Caco-2 (cell line): ENCODE measurements around the gene ATF6. TPM values are rescaled to one million over a fixed set of nuclear protein-coding genes. Genes with fewer than 3 reads are reported as not detected.

ENCODE experiments used
- BruUV-seq: library from RNA; stranded (reverse); fragments of 400-500 nt; replicated peaks from 2 replicates; lab custom pipeline; 2021; lab: Mats Ljungman, UMichigan
- CTCF ChIA-PET: fragments of 300-600 bp; sonication (Branson Sonifier 250); formaldehyde crosslinking; loops from one replicate; lab custom pipeline; 2022; ENCODE audit warnings: antibody characterized with exemption; lab: Charles Lee
- POLR2A ChIA-PET: fragments of 300-600 bp; sonication (Branson Sonifier 250); formaldehyde crosslinking; loops from one replicate; lab custom pipeline; 2022; ENCODE audit warnings: antibody characterized with exemption; lab: Charles Lee
- DNase-seq, 2 experiments: peaks; one replicate each; pipeline versions ENCODE4 v3.0.0 to v3.0.0-alpha.2; 2020 to 2022
- H3K27me3 ChIP-seq: replicated peaks from 2 replicates; pipeline ENCODE4 v1.6.0; 2011; ENCODE audit warnings: low read length; ENCODE audit not compliant: control insufficient read depth, insufficient read depth
- H3K36me3 ChIP-seq: 2 replicates; pipeline ENCODE4 v1.5.1; 2011; ENCODE audit warnings: low read length; ENCODE audit not compliant: control insufficient read depth, insufficient read depth
- H3K4me1 ChIP-seq: fragments of 250-450 bp; sonication (Bioruptor Pico); 2 replicates; pipeline ENCODE4 v1.5.1; 2020; ENCODE audit warnings: mild to moderate bottlenecking
- H3K4me3 ChIP-seq: 2 replicates; pipeline ENCODE4 v1.5.1; 2011; ENCODE audit warnings: low read depth, mild to moderate bottlenecking, control low read depth, low read length
- H3K9me3 ChIP-seq: fragments of 250-450 bp; sonication (Bioruptor Pico); 2 replicates; pipeline ENCODE4 v1.5.1; 2020; ENCODE audit warnings: mild to moderate bottlenecking, moderate library complexity
- H3K27ac Mint-ChIP-seq: one replicate; pipeline ENCODE4 v1.8.0; 2022; ENCODE audit warnings: mixed read lengths; ENCODE audit not compliant: unreplicated experiment
- H3K27me3 Mint-ChIP-seq: one replicate; pipeline ENCODE4 v1.8.0; 2022; ENCODE audit warnings: mixed read lengths; ENCODE audit not compliant: insufficient read depth, unreplicated experiment
- H3K36me3 Mint-ChIP-seq: one replicate; pipeline ENCODE4 v1.8.0; 2022; ENCODE audit warnings: mild to moderate bottlenecking, mixed read lengths; ENCODE audit not compliant: insufficient read depth, unreplicated experiment
- H3K4me1 Mint-ChIP-seq: one replicate; pipeline ENCODE4 v1.8.0; 2022; ENCODE audit warnings: low read depth, mixed read lengths; ENCODE audit not compliant: unreplicated experiment
- H3K4me3 Mint-ChIP-seq: one replicate; pipeline ENCODE4 v1.8.0; 2022; ENCODE audit warnings: mild to moderate bottlenecking, moderate library complexity, mixed read lengths; ENCODE audit not compliant: unreplicated experiment
- H3K9me3 Mint-ChIP-seq: one replicate; pipeline ENCODE4 v1.8.0; 2022; ENCODE audit warnings: mixed read lengths; ENCODE audit not compliant: unreplicated experiment
- intact Hi-C: fragments of 100-400 bp; cut with micrococcal nuclease; formaldehyde crosslinking; loops from one replicate; pipeline ENCODE4 v1.10.0; 2022; ENCODE audit not compliant: unreplicated experiment
- total RNA-seq: library from RNA; stranded (reverse); gene quantifications from 2 replicates; pipeline ENCODE4 v1.2.3, GENCODE V29; 2022
- TF ChIP-seq, protein P1 (sequence below), 2 experiments: fragments of 200-600 bp in 1 of 2; IDR thresholded peaks; 1 replicate in 1 of 2; 2 replicates in 1 of 2; pipeline versions ENCODE4 v1.5.1 to v1.8.0; 2011 to 2022; ENCODE audit warnings: antibody characterized with exemption in 1 of 2, control low read depth in 1 of 2, inconsistent platforms in 1 of 2, low read depth in 1 of 2, low read length in 1 of 2, mild to moderate bottlenecking in 1 of 2, moderate library complexity in 1 of 2; ENCODE audit not compliant: insufficient read depth in 1 of 2, severe bottlenecking in 1 of 2, unreplicated experiment in 1 of 2

The ATF6 gene
- total RNA-seq, 1 experiment from 2014 or later = 16.4 TPM

DNA sequence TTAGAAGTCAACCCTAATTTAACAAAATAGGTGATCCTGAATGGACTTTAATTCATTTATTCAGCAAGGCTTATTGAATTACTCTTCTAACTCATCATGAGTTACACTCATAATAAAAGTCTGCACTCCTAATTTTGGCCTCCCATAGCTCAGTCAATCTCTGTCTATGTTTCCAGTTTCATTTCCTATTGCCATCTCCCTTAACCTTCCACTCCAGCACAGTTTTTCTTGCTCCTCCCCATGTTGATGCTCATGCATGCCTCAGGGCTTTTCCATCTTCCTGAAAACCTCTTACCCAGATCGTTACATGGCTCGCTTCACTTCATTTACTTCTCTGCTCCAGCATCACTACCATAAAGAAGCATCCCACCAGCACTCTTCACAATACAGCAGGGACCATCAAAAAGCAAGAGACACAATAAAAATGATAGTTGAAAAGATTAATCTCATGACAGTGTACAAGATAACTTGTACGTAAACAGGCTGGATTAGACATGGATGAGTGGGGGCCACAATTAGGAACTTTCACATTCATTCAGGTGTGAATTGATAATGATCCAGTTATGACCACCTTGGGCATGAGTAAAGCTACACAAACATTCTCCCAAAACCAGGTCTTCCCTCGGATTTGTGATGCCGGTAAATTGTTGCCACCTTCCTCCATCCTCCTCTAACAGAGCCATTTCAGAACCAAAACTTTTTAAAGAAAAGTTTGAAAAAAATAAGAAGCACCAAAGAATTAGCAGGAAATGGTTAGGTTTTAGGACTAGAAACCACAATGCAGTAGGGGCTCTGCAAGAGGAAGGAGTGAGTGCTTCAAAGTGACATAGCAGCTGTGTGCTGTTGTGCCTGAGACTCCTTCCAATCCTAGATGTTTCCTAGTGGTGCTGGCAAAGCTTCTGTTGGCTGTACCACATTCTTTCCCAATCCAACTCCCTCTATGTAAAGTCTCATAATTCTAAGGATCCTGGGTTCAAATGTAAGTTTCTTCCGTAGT, 167.8 kb downstream of the ATF6 start:
- no peak overlapping the region for H3K4me3 Mint-ChIP-seq
- TF ChIP-seq, protein P1, sequence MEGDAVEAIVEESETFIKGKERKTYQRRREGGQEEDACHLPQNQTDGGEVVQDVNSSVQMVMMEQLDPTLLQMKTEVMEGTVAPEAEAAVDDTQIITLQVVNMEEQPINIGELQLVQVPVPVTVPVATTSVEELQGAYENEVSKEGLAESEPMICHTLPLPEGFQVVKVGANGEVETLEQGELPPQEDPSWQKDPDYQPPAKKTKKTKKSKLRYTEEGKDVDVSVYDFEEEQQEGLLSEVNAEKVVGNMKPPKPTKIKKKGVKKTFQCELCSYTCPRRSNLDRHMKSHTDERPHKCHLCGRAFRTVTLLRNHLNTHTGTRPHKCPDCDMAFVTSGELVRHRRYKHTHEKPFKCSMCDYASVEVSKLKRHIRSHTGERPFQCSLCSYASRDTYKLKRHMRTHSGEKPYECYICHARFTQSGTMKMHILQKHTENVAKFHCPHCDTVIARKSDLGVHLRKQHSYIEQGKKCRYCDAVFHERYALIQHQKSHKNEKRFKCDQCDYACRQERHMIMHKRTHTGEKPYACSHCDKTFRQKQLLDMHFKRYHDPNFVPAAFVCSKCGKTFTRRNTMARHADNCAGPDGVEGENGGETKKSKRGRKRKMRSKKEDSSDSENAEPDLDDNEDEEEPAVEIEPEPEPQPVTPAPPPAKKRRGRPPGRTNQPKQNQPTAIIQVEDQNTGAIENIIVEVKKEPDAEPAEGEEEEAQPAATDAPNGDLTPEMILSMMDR (IDR thresholded peaks at IDR 0.05; ENCODE audit: insufficient read depth in 1 of 2, low read depth in 1 of 2, low read length in 1 of 2, severe bottlenecking in 1 of 2, unreplicated experiment in 1 of 2) = no peak
- intact Hi-C loops = no loop called here
- H3K27me3 Mint-ChIP-seq = no peaks in the 10 kb centered on the region
- H3K36me3 ChIP-seq = no peaks in the 10 kb centered on the region
- no TSS peak for BruUV-seq
- H3K4me3 ChIP-seq = no peak overlapping the region
- no peaks in the 10 kb centered on the region for H3K27me3 ChIP-seq
- H3K4me1 Mint-ChIP-seq = peaks cover 8% of the 10 kb centered on the region
- H3K27ac Mint-ChIP-seq = no peak overlapping the region
- CTCF ChIA-PET = no interaction called here
- POLR2A ChIA-PET = no interaction called here
- H3K36me3 Mint-ChIP-seq = no peaks in the 10 kb centered on the region
- no peaks in the 10 kb centered on the region for H3K9me3 Mint-ChIP-seq
- DNase-seq = no peak
- no peaks in the 10 kb centered on the region for H3K4me1 ChIP-seq
- no peaks in the 10 kb centered on the region for H3K9me3 ChIP-seq

DNA sequence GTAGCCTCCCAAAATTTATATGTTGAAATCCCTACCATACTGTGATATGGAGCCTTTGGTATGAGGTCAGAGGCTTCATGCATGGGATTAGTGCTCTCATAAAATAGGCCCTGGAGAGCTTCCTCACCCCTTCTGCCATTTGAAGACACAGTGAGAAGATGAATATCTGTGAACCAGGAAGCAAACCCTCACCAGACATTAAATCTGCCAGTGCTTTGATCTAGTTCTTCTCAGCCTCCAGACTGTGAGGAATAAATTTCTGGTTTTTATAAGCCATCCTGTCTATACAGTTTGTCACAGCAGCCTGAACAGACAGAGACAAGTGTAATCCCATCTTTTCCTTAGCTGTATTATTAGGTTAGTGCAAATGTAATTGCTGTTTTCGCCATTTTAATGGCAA, 169.1 kb downstream of the ATF6 start:
- H3K27me3 Mint-ChIP-seq = no peaks in the 10 kb centered on the region
- POLR2A ChIA-PET = no interaction called here
- no peak overlapping the region for H3K27ac Mint-ChIP-seq
- Histone ChIP-seq H3K9me3 (no peaks in the 10 kb centered on the region), H3K36me3 (no peaks in the 10 kb centered on the region), H3K4me1 (no peaks in the 10 kb centered on the region), H3K4me3 (no peak overlapping the region), H3K27me3 (no peaks in the 10 kb centered on the region)
- intact Hi-C loops = no loop called here
- DNase-seq = no peak
- no TSS peak for BruUV-seq
- H3K4me1 Mint-ChIP-seq = peaks cover 8% of the 10 kb centered on the region
- H3K36me3 Mint-ChIP-seq = no peaks in the 10 kb centered on the region
- CTCF ChIA-PET = no interaction called here
- no peaks in the 10 kb centered on the region for H3K9me3 Mint-ChIP-seq
- no peak overlapping the region for H3K4me3 Mint-ChIP-seq
- TF ChIP-seq, protein P1 (IDR thresholded peaks at IDR 0.05; ENCODE audit: insufficient read depth in 1 of 2, low read depth in 1 of 2, low read length in 1 of 2, severe bottlenecking in 1 of 2, unreplicated experiment in 1 of 2) = no peak

DNA sequence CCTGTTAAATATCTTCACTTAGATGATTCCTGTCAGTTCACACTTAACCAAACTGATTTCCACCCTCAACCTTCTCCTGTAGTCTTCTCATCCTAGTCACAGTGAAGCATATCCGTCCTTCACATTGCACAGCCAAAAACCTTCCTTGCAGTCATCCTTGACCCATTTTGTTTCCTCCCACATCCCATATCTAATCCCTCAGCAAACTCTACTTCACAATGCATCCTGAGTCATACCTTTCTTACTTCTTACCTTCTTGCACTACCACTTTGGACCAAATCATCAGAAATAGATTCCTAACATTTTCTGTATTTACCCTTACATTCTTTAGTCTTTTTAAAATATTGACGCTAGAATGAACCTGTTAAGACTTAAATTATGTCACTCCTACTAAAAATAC, 170.7 kb downstream of the ATF6 start:
- H3K4me3 Mint-ChIP-seq = no peak overlapping the region
- BruUV-seq = no TSS peak
- CTCF ChIA-PET = no interaction called here
- H3K4me1 Mint-ChIP-seq = peaks cover 8% of the 10 kb centered on the region
- H3K27me3 ChIP-seq = no peaks in the 10 kb centered on the region
- H3K27me3 Mint-ChIP-seq = no peaks in the 10 kb centered on the region
- peak overlapping the region; percentile 2 for H3K27ac Mint-ChIP-seq
- H3K4me3 ChIP-seq = no peak overlapping the region
- no peak for DNase-seq
- no peaks in the 10 kb centered on the region for H3K9me3 ChIP-seq
- POLR2A ChIA-PET = no interaction called here
- H3K36me3 Mint-ChIP-seq = no peaks in the 10 kb centered on the region
- TF ChIP-seq, protein P1 (IDR thresholded peaks at IDR 0.05; ENCODE audit: insufficient read depth in 1 of 2, low read depth in 1 of 2, low read length in 1 of 2, severe bottlenecking in 1 of 2, unreplicated experiment in 1 of 2) = no peak
- H3K9me3 Mint-ChIP-seq = no peaks in the 10 kb centered on the region
- H3K36me3 ChIP-seq = no peaks in the 10 kb centered on the region
- no peaks in the 10 kb centered on the region for H3K4me1 ChIP-seq
- intact Hi-C loops = no loop called here
